Effector memory CD4-positive, alpha-beta T cell (primary cell): ENCODE data around the gene EPN2.

Source experiments
- DNase-seq, 3 donors: peaks; one replicate each; pipeline ENCODE4 v3.0.0-alpha.2; 2020
- H3K27ac ChIP-seq: 2 replicates; pipeline ENCODE4 v1.7.0; 2013; ENCODE audit warnings: mild to moderate bottlenecking, low read length, moderate library complexity; ENCODE audit not compliant: insufficient read depth, poor library complexity, severe bottlenecking
- H3K27me3 ChIP-seq: replicated peaks from 2 replicates; pipeline ENCODE4 v1.7.0; 2013; ENCODE audit warnings: mild to moderate bottlenecking, low read length; ENCODE audit not compliant: insufficient read depth, control insufficient read depth, poor library complexity, severe bottlenecking
- H3K36me3 ChIP-seq: 2 replicates; pipeline ENCODE4 v1.7.0; 2013; ENCODE audit warnings: mild to moderate bottlenecking, low read length, moderate library complexity; ENCODE audit not compliant: control insufficient read depth, insufficient read depth
- H3K4me1 ChIP-seq: 2 replicates; pipeline ENCODE4 v1.7.0; 2013; ENCODE audit warnings: low read length, mild to moderate bottlenecking; ENCODE audit not compliant: control insufficient read depth, insufficient read depth, poor library complexity, severe bottlenecking
- H3K4me3 ChIP-seq: 2 replicates; pipeline ENCODE4 v1.7.0; 2013; ENCODE audit warnings: low read length, low read depth, mild to moderate bottlenecking; ENCODE audit not compliant: insufficient read depth, poor library complexity, severe bottlenecking
- H3K9me3 ChIP-seq: 2 replicates; pipeline ENCODE4 v1.7.0; 2013; ENCODE audit warnings: mild to moderate bottlenecking, low read length, moderate library complexity; ENCODE audit not compliant: control insufficient read depth

The EPN2 gene

GRCh38 chr17:19239544-19239943 lies 2.4 kb downstream of the EPN2 start:
- H3K4me3 ChIP-seq: no peak overlapping the region
- H3K9me3 ChIP-seq: no peaks in the 10 kb centered on the region
- DNase-seq: no peak
- H3K27me3 ChIP-seq: no peaks in the 10 kb centered on the region
- no peaks in the 10 kb centered on the region for H3K36me3 ChIP-seq
- peaks cover 8% of the 10 kb centered on the region for H3K4me1 ChIP-seq
- H3K27ac ChIP-seq: no peak overlapping the region

- no peak overlapping the region for H3K27ac ChIP-seq
- no peak overlapping the region for H3K4me3 ChIP-seq
- H3K4me1 ChIP-seq: peaks cover 8% of the 10 kb centered on the region
- DNase-seq: no peak
- no peaks in the 10 kb centered on the region for H3K9me3 ChIP-seq
- no peaks in the 10 kb centered on the region for H3K36me3 ChIP-seq
- no peaks in the 10 kb centered on the region for H3K27me3 ChIP-seq
Observed at GRCh38 chr17:19242323-19242722, 5.2 kb downstream of the EPN2 start.

DNA sequence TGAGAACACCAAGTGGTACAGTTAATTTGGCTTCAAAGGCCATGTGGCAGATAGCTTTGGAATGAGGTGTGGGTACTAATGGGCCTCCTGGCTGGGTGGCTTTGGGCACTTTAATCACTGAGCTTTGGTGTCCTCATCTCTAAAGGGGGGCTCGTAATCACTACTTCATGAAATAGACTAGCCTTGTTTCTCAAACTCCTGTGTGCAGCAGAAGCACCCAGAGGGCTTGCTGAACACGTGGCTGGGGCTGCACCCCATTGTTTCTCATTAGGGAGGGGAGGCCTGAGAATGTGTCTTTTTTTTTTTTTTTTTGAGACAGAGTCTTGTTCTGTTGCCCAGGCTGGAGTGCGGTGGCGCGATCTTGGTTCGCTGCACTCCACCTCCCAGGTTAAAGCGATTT lies 5.8 kb downstream of the EPN2 start:
- H3K27ac ChIP-seq: no peak overlapping the region
- peaks cover 3% of the 10 kb centered on the region for H3K4me1 ChIP-seq
- no peak for DNase-seq
- no peak overlapping the region for H3K4me3 ChIP-seq
- no peaks in the 10 kb centered on the region for H3K36me3 ChIP-seq
- no peaks in the 10 kb centered on the region for H3K27me3 ChIP-seq
- no peaks in the 10 kb centered on the region for H3K9me3 ChIP-seq

DNA sequence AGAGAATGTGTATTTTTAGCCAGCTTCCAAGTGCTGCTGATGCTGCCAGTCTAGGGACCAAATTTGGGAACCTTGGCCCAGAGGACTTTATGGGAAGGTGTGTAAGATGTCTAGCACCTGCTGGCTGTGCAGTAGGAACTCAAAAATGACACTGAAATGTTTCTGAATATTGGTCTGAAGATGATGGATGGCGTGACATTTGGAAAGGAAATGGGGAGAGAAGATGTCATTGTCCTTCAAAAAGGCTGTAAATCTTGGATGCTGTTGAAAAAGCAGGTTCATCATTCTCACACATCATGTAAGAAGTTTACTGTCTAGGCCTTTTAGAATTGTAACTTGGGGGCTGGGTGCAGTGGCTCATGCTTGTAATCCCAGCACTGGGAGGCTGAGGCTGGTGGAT lies 6.7 kb downstream of the EPN2 start:
- H3K27ac ChIP-seq: no peak overlapping the region
- H3K27me3 ChIP-seq: no peaks in the 10 kb centered on the region

DNA sequence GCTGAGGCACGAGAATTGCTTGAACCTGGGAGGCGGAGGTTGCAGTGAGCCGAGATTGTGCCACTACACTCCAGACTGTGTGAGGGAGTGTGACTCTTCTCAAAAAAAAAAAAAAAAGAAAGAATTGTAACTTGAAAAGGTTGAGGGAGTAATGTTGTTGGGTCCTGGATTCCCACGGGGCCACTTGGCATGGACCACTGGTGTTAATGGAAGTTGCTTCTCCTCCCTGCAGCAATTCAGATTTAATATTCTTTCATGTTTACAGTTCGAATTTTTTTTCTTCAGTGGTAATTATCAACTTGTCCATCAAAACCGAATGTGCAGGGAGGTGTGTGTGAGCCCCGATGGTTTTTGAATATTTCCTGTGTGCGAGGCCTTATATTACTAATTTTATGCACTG lies 7.2 kb downstream of the EPN2 start:
- H3K9me3 ChIP-seq: no peaks in the 10 kb centered on the region
- no peak overlapping the region for H3K27ac ChIP-seq
- DNase-seq: no peak
- no peaks in the 10 kb centered on the region for H3K4me1 ChIP-seq
- no peak overlapping the region for H3K4me3 ChIP-seq
- H3K36me3 ChIP-seq: no peaks in the 10 kb centered on the region
- no peaks in the 10 kb centered on the region for H3K27me3 ChIP-seq

More for the DNA sequence above, 6.7 kb downstream of the EPN2 start:
- Histone ChIP-seq H3K9me3 (no peaks in the 10 kb centered on the region), H3K4me3 (no peak overlapping the region), H3K36me3 (no peaks in the 10 kb centered on the region), H3K4me1 (no peaks in the 10 kb centered on the region)
- DNase-seq: no peak

- Histone ChIP-seq H3K27me3 (no peaks in the 10 kb centered on the region), H3K4me1 (no peaks in the 10 kb centered on the region), H3K9me3 (no peaks in the 10 kb centered on the region), H3K4me3 (no peak overlapping the region), H3K27ac (no peak overlapping the region), H3K36me3 (no peaks in the 10 kb centered on the region)
- no peak for DNase-seq
Observed at GRCh38 chr17:19244781-19245180, 7.6 kb downstream of the EPN2 start.

- no peaks in the 10 kb centered on the region for H3K9me3 ChIP-seq
- H3K27ac ChIP-seq: no peak overlapping the region
- H3K36me3 ChIP-seq: no peaks in the 10 kb centered on the region
- no peak overlapping the region for H3K4me3 ChIP-seq
- H3K27me3 ChIP-seq: no peaks in the 10 kb centered on the region
- DNase-seq: no peak
- no peaks in the 10 kb centered on the region for H3K4me1 ChIP-seq
Observed at GRCh38 chr17:19247473-19247872, 10.3 kb downstream of the EPN2 start.

DNA sequence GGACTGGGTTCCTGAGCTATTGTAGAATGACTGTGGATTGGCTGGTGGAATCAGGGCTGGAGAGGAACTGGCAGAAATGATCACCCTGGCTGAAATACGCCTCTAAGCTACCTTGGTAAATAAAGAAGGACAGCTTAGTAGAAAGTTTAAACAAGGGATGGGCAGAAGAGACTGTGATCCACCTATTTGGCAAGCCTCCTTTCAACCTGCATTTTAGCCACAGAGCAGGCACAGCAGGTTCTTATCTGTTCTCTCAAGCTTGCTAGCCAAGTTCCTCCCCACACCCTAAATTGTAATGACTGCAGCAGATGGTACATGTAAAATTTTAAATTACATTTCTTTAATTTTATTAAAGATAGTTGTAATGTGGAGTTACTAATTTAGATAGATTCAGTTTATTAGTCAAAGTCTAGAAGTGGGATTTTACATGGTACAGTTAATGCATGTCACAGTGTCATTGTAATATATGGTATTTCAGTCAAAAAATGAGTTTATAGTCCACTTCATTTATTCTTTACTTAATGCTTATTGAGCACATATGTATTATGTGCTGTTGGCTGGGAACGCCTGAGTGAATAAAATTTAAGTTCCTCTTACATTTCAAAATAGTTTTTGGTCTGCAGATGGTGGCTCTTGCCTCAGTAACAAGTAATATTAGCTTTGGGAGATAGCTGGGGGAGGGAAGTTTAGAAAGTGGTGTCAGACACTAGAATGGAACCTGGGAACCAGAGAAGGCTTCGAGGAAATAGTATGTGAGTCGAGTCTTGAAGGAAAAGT lies 11.2 kb downstream of the EPN2 start:
- no peak overlapping the region for H3K27ac ChIP-seq
- no peaks in the 10 kb centered on the region for H3K9me3 ChIP-seq
- H3K27me3 ChIP-seq: no peaks in the 10 kb centered on the region
- no peak overlapping the region for H3K4me3 ChIP-seq
- H3K4me1 ChIP-seq: no peaks in the 10 kb centered on the region
- DNase-seq: no peak
- no peaks in the 10 kb centered on the region for H3K36me3 ChIP-seq

DNA sequence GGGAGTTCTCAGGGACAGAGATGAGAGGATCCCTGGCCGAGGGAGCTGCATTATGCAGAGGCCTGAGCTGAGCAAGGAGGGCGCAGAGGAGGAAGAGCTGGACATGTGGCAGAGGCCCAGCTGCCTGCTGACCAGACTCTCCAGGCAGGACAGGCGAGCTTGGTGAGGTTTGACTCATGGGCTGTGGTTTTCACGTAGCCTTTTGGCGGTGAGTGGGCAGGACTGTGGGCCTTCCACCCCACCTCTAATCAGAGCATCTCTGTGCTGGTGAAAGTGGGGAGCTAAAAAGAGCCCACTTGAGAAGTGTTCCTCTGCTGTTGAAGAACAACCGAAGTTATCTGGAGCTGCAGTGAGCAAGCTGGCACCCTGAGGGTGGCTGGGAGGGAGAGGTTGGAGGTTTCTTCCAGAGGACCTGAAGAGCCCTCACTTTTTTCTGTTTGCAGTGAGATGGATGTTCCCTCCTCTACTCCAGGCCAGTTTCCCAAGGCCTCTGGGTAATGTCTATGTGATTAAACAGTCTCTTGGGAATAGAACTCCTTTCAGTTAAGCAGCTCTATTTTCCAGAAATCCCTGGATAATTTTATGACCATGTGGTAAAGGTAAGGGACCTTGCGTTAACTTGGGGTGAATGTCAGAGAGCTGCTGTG lies 11.9 kb downstream of the EPN2 start:
- H3K27ac ChIP-seq: no peak overlapping the region
- no peaks in the 10 kb centered on the region for H3K4me1 ChIP-seq
- no peaks in the 10 kb centered on the region for H3K36me3 ChIP-seq
- DNase-seq: no peak
- no peak overlapping the region for H3K4me3 ChIP-seq
- no peaks in the 10 kb centered on the region for H3K27me3 ChIP-seq
- no peaks in the 10 kb centered on the region for H3K9me3 ChIP-seq

DNA sequence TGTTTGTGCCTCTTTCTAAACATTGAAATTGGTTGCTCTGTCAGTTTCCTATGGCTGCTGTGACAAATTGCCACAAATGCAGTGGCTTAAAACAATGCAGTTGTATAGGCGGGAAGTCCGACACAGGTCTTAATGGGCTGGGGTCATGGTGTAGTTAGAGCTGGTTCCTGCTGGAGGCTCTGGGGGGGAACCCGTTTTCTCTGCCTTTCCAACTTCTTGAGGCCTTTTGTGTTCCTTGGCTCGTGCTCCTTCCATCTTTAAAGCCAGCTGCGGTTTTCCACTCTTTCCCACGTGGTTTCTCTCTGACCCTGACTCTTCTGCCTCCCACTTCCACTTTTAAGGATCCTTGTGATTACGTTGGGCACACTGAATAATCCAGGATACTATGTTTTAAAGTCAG lies 12.5 kb downstream of the EPN2 start:
- H3K9me3 ChIP-seq: no peaks in the 10 kb centered on the region
- H3K27me3 ChIP-seq: no peaks in the 10 kb centered on the region
- H3K4me1 ChIP-seq: no peaks in the 10 kb centered on the region
- no peak overlapping the region for H3K4me3 ChIP-seq
- no peaks in the 10 kb centered on the region for H3K36me3 ChIP-seq
- no peak overlapping the region for H3K27ac ChIP-seq
- DNase-seq: no peak
